Upper lobe of left lung (tissue), 4 donors: ENCODE measurements around the gene IAH1.

Experiments used
- CTCF ChIP-seq, 6 experiments: fragments of 450-650 bp in 4 of 6; fragments of 200-600 bp in 2 of 6; sonication (generic) in 2 of 6; IDR thresholded peaks; one replicate each; pipeline ENCODE4 v1.5.1; 2016 to 2019; ENCODE audit warnings: antibody characterized with exemption in 6 of 6
- EP300 ChIP-seq, 4 donors: sonication (generic); formaldehyde crosslinking; IDR thresholded peaks; one replicate each; pipeline ENCODE4 v1.5.1; 2017; ENCODE audit warnings: antibody characterized with exemption in 4 of 4, control low read depth in 2 of 4
- POLR2A ChIP-seq, 4 donors: fragments of 450-650 bp; IDR thresholded peaks; one replicate each; pipeline ENCODE4 v1.5.1; 2016 to 2017; ENCODE audit warnings: antibody characterized with exemption in 4 of 4, mild to moderate bottlenecking in 2 of 4
- POLR2AphosphoS5 ChIP-seq, 2 donors: sonication (generic); formaldehyde crosslinking; IDR thresholded peaks; one replicate each; pipeline ENCODE4 v1.5.1; 2017; ENCODE audit warnings: antibody characterized with exemption in 2 of 2

GRCh38 chr2:9451231-9451630 is 23.1 kb upstream of the IAH1 start:
- TF ChIP-seq CTCF (IDR thresholded peaks at IDR 0.05) (no peak), EP300 (IDR thresholded peaks at IDR 0.05) (no peak), POLR2A (IDR thresholded peaks at IDR 0.05) (no peak), POLR2AphosphoS5 (IDR thresholded peaks at IDR 0.05) (no peak)
